MG63 (cell line): ENCODE results near the gene PRLR. TPM values are rescaled to one million over a fixed set of nuclear protein-coding genes. Genes with fewer than 3 reads are reported as not detected.

Experiments
- DNase-seq: peaks from one replicate; pipeline ENCODE4 v3.0.0-alpha.2; 2020
- H3K27me3 ChIP-seq: fragments of 250-450 bp; sonication (Bioruptor Pico); 2 replicates; pipeline ENCODE4 v1.5.1; 2020; ENCODE audit warnings: mild to moderate bottlenecking, moderate library complexity
- H3K36me3 ChIP-seq: fragments of 250-450 bp; sonication (Bioruptor Pico); 2 replicates; pipeline ENCODE4 v1.5.1; 2020; ENCODE audit warnings: mild to moderate bottlenecking, moderate library complexity
- H3K4me3 ChIP-seq: fragments of 250-450 bp; sonication (Bioruptor Pico); 2 replicates; pipeline ENCODE4 v1.5.1; 2020; ENCODE audit warnings: mild to moderate bottlenecking, moderate library complexity
- H3K9me3 ChIP-seq: fragments of 250-450 bp; sonication (Bioruptor Pico); 2 replicates; pipeline ENCODE4 v1.5.1; 2020; ENCODE audit warnings: mild to moderate bottlenecking, moderate library complexity
- total RNA-seq: library from RNA; depleted of rRNA; stranded (reverse); fragments of >200 nt; shearing (Covaris generic); gene quantifications from 2 replicates; pipeline ENCODE4 v1.2.3, GENCODE V29; 2014; ENCODE audit warnings: low replicate concordance

Gene PRLR
- total RNA-seq, 1 experiment from 2014 or later = 3.5 TPM

DNA sequence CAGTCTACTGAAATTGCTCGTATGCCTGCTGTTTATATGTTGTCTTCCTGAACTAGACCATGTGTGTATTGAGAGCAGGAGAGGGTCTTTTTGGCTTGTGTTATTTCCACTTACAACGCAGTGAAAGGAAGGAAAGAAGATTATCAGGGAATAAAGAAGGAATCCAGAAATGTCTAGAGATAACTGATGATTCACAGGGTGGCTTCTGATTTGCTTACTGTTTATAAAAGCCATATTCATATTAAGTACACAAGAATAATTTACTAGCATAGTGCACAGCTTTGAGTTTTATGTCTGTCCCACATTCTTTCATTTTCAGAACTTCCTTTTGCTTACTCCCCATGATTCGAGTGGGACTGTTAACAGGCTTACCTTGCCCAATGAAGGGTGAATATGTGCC, 72.1 kb downstream of the PRLR start:
- H3K27me3 ChIP-seq = no peaks in the 10 kb centered on the region
- no peak overlapping the region for H3K4me3 ChIP-seq
- no peaks in the 10 kb centered on the region for H3K9me3 ChIP-seq
- no peaks in the 10 kb centered on the region for H3K36me3 ChIP-seq
- no peak for DNase-seq

DNA sequence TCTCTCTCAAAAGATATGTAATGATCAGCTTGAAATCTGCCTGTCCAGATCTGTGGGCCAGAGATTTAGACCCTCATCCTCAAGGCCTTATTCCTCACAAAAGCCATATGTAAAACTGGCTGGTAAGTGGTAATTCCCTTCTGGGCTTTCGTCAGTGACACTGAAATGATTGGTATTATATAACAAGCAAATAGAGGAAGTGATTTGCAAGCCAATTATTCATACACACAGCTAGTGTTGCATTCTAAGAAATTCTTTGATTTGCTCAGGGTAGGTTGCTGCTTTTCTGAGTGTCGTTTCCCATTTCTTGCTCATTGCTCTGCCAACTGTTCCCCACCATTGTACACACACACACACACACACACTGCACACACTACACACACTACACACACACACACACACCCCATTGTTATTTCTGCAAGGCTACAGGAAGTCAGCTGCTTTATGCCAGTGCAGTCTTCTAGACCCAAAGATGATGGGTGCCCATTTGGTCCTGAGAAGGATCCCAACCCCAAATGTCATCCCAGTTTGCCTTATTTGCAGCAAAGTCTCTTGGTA, 76.8 kb downstream of the PRLR start:
- no peak for DNase-seq
- H3K36me3 ChIP-seq = no peaks in the 10 kb centered on the region
- H3K27me3 ChIP-seq = no peaks in the 10 kb centered on the region
- no peak overlapping the region for H3K4me3 ChIP-seq
- no peaks in the 10 kb centered on the region for H3K9me3 ChIP-seq

DNA sequence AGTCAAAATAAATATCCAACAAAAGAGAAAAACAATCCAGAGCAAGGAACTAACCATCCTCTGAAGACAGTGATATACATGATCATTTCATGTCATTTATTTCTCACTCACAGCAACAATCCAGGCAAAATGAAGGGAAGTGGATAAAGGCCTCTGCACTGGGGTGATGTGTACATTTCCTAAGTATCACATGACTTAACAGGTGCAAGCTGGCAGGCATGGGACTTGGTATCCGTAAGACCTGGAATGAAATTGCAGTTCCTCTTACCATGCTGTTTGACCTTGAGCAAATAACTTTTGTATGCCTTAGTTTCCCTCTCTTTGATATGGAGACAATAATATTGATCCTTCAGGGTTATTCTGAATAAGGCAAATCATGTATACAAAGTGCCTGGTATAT, 77.6 kb downstream of the PRLR start:
- Histone ChIP-seq H3K4me3 (no peak overlapping the region), H3K27me3 (no peaks in the 10 kb centered on the region), H3K36me3 (no peaks in the 10 kb centered on the region), H3K9me3 (no peaks in the 10 kb centered on the region)
- DNase-seq = no peak

DNA sequence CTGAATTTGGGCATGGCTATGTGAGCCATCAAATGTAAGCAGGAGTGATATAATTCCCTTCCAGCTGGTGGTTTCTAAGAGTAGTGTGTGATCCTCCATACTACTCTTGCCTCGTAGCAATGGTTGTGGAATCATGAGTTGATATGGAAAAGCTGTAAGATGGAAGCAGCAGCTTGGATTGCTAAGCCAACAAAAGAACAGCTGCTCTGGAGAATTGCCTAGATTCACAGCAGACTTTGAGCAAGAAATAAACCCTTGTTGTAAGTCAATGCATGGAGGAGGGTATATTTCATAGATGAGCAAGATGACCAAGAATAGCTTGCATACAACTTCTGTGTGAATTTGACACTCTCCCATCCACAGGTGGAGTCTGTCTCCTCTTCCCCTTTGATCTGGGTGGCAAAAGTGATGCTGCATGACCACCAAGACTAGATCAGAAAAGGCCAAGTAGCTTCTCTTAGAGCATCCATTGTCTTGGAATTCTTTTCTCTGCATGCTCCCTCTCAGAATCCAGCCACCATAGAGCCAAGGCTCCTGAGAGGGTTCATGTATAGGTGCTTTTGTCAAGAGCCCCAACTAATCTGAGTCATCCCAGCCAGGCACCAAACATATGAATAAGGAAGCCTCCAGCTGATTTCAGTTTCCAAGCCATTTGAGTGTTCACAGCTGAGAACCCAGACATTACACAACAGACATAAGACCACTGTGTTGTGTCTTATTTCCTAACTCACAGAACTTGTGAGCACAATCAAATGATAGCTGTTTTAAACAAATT, 79.0 kb downstream of the PRLR start:
- H3K9me3 ChIP-seq = no peaks in the 10 kb centered on the region
- no peak overlapping the region for H3K4me3 ChIP-seq
- no peaks in the 10 kb centered on the region for H3K36me3 ChIP-seq
- no peak for DNase-seq
- no peaks in the 10 kb centered on the region for H3K27me3 ChIP-seq

DNA sequence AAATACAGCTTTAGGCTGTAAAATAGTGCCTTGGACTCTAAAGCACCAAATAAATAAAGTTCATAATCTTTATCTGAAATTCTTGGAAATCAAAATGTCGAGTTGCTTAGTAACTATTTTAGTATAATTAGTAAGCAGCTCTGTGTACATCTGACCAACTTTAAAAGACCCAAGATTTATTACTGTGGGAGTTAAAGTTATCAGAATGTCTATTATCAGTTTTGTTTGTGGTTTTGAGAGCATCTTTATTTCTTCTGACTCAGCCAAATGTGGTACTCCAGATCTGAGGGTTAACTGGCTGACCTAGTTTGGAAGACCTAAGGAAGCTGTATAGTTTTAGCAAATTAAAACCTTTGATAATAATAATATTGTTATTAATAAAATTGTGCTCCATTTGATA, 81.2 kb downstream of the PRLR start:
- H3K9me3 ChIP-seq = no peaks in the 10 kb centered on the region
- H3K27me3 ChIP-seq = no peaks in the 10 kb centered on the region
- no peak overlapping the region for H3K4me3 ChIP-seq
- DNase-seq = no peak
- no peaks in the 10 kb centered on the region for H3K36me3 ChIP-seq

DNA sequence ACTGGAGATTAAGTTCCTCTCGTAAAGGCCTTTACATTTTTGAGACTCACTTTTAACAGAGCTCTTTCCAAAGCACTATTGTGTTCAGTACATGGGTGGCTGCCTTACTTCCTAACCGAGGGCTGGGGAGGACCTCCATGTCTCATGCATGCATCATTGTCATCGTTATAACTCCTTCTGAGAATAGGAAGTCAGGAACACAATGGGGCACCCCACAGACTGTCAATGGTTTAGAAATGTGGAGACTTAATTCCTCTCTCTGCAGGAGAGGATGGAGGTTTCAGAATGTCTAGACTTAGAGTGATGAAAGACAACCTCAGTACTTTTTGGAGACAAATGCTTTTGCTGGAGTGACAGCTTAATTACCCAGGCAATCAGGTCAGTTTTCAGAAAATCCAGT, 83.9 kb downstream of the PRLR start:
- Histone ChIP-seq H3K36me3 (no peaks in the 10 kb centered on the region), H3K27me3 (peaks cover 4% of the 10 kb centered on the region; the same call in 1 of the 2 replicates), H3K4me3 (no peak overlapping the region), H3K9me3 (no peaks in the 10 kb centered on the region; the same call in 1 of the 2 replicates)
- no peak for DNase-seq

DNA sequence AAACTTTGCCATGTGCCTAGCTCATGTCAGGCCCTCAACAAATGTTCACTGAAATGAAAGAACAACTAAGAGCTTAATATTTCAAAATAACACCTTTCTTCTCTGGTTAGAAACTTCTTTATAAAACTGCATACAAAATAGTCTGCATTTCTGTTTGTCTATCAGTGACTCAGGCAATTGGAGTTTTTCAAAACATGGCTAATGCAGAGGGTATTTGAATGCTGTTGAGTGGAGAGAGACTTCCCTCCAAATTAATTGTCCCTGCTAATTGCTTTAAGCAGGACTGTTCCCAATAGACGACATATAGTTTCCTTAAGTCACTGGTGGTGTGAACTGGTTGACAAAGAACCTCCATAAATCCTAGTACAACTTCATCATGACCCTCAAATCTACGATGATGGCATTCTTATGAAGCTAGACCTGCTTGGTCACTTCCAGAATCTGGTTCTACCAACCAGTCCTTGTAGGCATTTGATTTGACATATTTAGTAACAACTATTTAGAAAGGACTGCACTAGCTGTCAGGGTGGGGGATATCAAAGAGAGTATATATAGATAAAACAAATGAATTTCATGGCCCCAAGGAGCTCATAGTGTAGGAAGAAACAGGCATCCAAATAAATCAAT, 84.5 kb downstream of the PRLR start:
- DNase-seq = no peak
- H3K4me3 ChIP-seq = no peak overlapping the region
- H3K36me3 ChIP-seq = no peaks in the 10 kb centered on the region
- no peaks in the 10 kb centered on the region; the same call in 1 of the 2 replicates for H3K9me3 ChIP-seq
- H3K27me3 ChIP-seq = peaks cover 4% of the 10 kb centered on the region; the same call in 1 of the 2 replicates

DNA sequence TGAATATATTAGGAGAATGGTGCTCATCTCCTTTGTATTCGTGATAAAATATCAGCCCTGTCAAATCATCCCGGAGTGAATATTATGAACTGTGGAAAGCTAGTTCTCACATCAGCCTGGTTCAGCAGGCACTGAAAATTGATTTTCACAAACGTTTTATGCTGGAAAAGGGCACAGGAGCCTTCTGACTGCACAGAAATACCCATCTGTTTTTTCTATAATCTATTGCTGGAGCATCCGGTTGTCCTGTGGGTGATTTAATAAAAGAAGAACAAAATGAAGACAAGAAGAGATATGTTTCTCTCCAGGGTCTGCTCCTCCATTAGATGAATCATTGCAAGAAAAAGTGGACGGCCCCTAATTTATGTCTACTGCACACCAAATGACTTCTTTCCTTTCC, 85.3 kb downstream of the PRLR start:
- Histone ChIP-seq H3K4me3 (no peak overlapping the region), H3K27me3 (peaks cover 4% of the 10 kb centered on the region; the same call in 1 of the 2 replicates), H3K36me3 (no peaks in the 10 kb centered on the region), H3K9me3 (no peaks in the 10 kb centered on the region; the same call in 1 of the 2 replicates)
- no peak for DNase-seq

DNA sequence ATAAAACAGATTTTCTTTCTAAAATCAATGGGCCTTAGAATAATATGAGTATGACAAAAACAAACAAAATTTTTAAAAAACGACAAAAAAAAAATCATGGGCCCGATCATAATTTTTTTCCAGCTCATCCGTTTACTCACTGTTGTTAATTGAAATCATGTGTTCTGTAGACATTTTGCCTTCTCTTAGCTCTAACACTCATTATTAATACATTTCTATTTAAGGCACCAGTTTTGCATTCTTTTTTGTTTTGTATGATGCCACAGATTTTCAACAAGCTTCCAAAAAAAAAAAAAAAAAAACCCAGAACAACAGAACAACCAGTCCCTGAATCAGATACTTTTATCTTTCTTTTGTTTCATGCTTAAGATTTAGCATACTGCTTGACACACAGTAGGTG, 86.4 kb downstream of the PRLR start:
- H3K9me3 ChIP-seq = no peaks in the 10 kb centered on the region; the same call in 1 of the 2 replicates
- DNase-seq = no peak
- no peak overlapping the region for H3K4me3 ChIP-seq
- no peaks in the 10 kb centered on the region for H3K36me3 ChIP-seq
- H3K27me3 ChIP-seq = peaks cover 4% of the 10 kb centered on the region; the same call in 1 of the 2 replicates

DNA sequence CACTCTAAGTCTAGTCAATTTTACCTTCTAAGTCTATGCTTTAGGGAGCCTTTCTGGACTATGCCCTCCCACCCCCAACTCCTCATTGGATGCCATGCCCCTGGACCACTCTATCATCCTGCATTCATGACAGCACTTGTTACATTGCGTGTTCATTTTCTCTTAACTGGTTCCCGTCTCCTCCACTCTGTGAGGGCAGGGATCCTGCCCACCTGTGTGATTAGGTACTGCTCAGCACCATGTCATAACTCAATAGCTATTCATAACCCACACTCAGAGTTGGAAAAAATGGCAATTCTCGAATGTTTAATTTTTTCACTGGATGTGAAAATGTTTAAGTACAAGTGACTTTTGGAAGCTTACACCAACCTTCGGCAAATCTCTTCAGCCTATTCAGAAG, 88.5 kb downstream of the PRLR start:
- Histone ChIP-seq H3K4me3 (no peak overlapping the region), H3K36me3 (no peaks in the 10 kb centered on the region), H3K27me3 (peaks cover 4% of the 10 kb centered on the region; the same call in 1 of the 2 replicates), H3K9me3 (no peaks in the 10 kb centered on the region; the same call in 1 of the 2 replicates)
- no peak for DNase-seq

DNA sequence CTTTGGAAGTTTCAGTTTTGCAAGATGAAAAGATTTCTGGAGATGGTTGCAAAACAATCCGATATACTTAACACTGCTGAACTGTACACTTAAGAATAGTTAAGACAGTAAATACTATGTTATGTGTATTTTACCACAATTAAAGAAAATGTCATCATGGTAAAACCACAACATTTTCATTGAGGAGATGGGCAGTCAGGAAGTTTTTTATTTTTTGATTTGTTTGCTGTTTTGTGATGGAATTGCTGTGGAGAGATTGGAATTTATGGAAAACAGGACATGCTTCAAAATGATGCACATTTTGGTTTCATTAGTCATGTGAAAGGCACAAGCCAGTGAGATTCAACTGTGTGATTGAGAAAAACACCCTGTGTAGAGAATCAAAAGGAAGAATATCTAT, 92.1 kb downstream of the PRLR start:
- H3K27me3 ChIP-seq = peaks cover 4% of the 10 kb centered on the region; the same call in 1 of the 2 replicates
- H3K9me3 ChIP-seq = no peaks in the 10 kb centered on the region; the same call in 1 of the 2 replicates
- H3K36me3 ChIP-seq = no peaks in the 10 kb centered on the region
- H3K4me3 ChIP-seq = no peak overlapping the region
- DNase-seq = no peak

DNA sequence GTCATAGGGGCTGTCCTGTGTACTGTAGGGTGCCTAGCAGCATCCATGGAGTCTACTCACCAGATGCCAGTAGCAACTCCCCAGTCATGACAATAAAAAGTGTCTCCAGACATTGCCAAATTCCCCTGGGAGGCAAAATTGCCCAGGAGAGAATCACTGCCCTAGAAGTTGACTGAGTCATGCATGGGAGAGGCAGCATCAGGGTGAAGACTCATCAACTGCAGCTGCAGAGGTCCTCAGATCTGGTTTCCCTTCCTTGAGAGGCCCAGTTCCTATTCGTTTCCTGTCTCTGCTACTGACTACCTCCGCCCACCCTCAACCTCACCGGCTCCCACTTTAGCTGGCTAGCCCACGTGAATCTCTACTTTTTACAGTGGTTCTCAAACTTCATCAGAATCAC, 93.9 kb downstream of the PRLR start:
- no peak overlapping the region for H3K4me3 ChIP-seq
- no peaks in the 10 kb centered on the region for H3K27me3 ChIP-seq
- peak; percentile 84 for DNase-seq
- H3K9me3 ChIP-seq = no peaks in the 10 kb centered on the region
- no peaks in the 10 kb centered on the region for H3K36me3 ChIP-seq

DNA sequence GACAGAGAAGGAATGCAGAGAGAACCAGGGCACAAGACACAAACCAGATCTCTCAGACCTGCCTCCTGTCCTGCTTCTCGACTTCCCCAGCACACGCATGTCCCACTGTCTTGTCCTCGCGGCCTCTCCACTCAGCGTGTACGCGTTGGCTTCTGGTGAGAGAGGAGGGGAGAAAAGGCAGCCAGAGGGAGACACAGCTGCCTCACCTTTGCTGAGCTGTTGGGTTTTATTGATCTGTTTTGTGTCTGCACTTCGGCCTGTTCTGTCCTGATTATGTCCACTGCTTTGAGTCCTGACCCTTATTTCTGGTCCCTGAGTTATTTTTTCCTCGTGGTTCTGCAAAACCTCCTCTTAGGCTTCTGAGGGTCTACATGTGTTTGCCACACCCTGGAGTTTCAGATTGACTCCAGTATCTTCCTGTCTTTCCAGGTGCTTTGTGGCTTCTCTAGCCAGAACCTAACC, 95.0 kb downstream of the PRLR start:
- no peak for DNase-seq
- no peaks in the 10 kb centered on the region for H3K27me3 ChIP-seq
- no peak overlapping the region for H3K4me3 ChIP-seq
- no peaks in the 10 kb centered on the region for H3K9me3 ChIP-seq
- no peaks in the 10 kb centered on the region for H3K36me3 ChIP-seq

DNA sequence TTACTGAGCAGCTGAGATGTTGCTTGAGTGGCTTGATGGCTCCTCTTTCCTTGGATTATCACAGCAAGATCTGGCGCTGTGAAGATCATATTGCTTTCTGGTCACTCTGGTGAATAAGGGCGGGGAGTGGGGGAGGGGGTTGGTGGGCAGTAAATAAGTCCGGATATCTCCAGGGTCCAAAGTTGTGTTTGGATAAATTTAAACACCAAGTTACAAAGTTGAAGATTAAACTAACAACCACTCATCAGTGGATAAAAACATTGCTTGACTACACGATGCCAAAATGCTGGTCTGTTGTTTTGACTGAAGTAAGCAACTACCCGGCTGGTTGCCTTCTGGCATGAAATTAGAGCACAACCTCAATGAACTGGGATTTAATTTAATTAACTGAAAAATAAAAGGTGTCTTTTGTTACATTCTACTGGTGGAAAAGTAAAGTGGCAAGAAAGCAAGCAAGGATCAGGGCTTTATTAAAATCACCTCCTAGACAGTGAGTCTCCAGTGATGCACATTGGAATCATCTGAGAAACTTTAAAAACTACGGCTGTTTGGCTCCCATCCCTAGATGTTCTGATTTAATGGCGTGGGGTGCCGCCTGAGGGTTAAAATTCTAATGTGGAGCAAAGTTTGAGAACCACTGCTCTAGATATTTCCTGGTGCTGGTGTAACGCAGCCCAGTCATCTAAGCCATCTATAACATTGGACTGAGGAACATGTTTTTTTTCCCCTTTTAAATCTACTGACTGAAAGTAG, 95.8 kb downstream of the PRLR start:
- no peaks in the 10 kb centered on the region for H3K27me3 ChIP-seq
- no peaks in the 10 kb centered on the region for H3K9me3 ChIP-seq
- DNase-seq = no peak
- no peaks in the 10 kb centered on the region for H3K36me3 ChIP-seq
- H3K4me3 ChIP-seq = no peak overlapping the region

DNA sequence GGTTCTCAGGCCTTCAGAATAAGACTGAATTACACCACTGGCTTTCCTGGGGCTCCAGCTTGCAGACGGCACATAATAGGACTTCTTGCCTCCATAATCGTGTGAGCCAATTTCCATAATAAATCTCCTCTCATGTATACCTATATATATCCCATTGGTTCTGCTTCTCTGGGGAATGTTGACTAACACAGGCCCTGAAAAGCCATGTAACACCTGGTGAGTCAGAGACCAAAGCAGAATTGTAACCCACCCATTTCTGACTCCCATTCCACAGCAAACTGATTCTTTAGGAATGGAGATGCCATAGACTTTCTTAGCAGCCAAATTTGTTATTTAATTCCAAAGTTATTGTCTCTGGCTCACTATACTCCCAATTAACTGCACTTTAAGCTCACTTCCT, 97.1 kb downstream of the PRLR start:
- H3K9me3 ChIP-seq = no peaks in the 10 kb centered on the region
- no peaks in the 10 kb centered on the region for H3K36me3 ChIP-seq
- no peak overlapping the region for H3K4me3 ChIP-seq
- no peak for DNase-seq
- no peaks in the 10 kb centered on the region for H3K27me3 ChIP-seq

DNA sequence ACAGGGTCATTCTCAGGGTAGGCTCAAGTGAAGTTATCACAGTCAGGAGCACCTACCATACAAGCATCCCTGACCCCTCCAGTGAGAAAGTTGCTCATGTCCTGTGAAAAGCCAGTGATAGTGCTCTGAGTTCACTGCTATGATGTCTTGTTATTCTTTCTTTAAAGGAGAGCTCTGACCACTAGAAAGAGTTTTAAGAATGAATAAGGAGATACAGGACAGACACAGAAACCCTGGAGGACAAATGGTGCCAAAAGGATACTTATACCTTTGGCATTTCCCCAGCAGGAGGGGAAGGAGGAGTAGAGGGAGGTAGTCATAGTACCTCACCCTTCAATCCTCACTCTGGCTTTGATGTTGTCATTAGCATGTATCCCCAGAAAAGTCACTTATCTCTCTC, 98.6 kb downstream of the PRLR start:
- peak; percentile 20 for DNase-seq
- H3K27me3 ChIP-seq = no peaks in the 10 kb centered on the region
- no peak overlapping the region for H3K4me3 ChIP-seq
- no peaks in the 10 kb centered on the region for H3K9me3 ChIP-seq
- H3K36me3 ChIP-seq = no peaks in the 10 kb centered on the region

DNA sequence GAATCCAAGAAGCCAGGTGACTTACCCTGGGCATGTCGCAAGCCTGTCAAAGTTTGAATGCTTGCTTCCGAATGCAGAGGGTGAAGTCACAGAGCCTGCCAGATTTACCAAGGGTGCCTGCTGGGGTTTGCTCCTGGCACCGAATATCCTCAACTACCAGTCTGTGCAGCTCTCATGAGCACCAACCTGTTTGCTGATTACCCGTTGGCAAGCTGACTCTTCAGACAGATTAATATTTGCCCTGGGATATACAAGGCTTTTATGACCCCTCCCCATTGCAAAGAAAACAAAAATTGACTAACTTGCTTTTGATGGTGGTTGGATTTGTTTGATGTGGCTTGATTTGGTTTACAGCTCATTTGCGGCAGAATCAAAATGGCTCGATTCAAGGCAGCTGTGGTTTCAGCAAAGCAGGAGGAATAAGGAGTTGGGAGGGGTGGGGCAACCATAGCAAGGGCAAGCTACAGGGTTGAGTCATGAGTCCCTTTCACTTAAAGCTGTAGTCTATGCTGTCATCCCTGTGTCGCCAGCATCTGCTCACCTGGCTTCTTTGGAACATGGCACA, 100.3 kb downstream of the PRLR start:
- no peaks in the 10 kb centered on the region for H3K9me3 ChIP-seq
- no peaks in the 10 kb centered on the region for H3K36me3 ChIP-seq
- no peaks in the 10 kb centered on the region for H3K27me3 ChIP-seq
- peak; percentile 25 for DNase-seq
- H3K4me3 ChIP-seq = no peak overlapping the region
